ENCODE results near the gene UBA52. TPM values are rescaled to one million over a fixed set of nuclear protein-coding genes. Genes with fewer than 3 reads are reported as not detected.

The UBA52 gene
- total and polyA plus RNA-seq, 10 of the 15 experiments (the other 5 are each of a cell fraction or from before 2014, with no cell fraction given), result 1,131 to 2,392 (median 1,645) TPM

GRCh38 chr19:18558604-18559003 is 13.1 kb upstream of the UBA52 start:
- Histone ChIP-seq H3K4me3 (peak overlapping the region; percentile 95), H3K27ac (ENCODE audit: control insufficient read depth, insufficient read depth) (peak overlapping the region; percentile 60), H3K9ac (ENCODE audit: control insufficient read depth, insufficient read depth, low read length) (peak overlapping the region; percentile 89), H3K79me2 (ENCODE audit: control insufficient read depth, insufficient read depth, low read length) (peaks cover 32% of the 10 kb centered on the region), H3K4me2 (ENCODE audit: control insufficient read depth, insufficient read depth) (peak overlapping the region; percentile 82), H3K9me3 (replicated peaks; ENCODE audit: control insufficient read depth, insufficient read depth, low read length) (no peaks in the 10 kb centered on the region), H3K4me1 (ENCODE audit: control insufficient read depth, insufficient read depth, low read length) (no peaks in the 10 kb centered on the region), H3K36me3 (ENCODE audit: control insufficient read depth in 2 of 2, insufficient read depth in 2 of 2, low read length in 1 of 2) (peaks cover 6 to 9% of the 10 kb centered on the region in 2 experiments; a peak in 3 of 4 replicates), H3K27me3 (replicated peaks in 1 of 2; ENCODE audit: control insufficient read depth in 2 of 2, insufficient read depth in 2 of 2, low read length in 1 of 2) (no peaks in the 10 kb centered on the region), H2AFZ (ENCODE audit: control insufficient read depth, low read depth, low read length) (no peak overlapping the region), H4K20me1 (ENCODE audit: control insufficient read depth, insufficient read depth) (no peaks in the 10 kb centered on the region)
- DNase-seq (ENCODE audit: low read depth, low spot score) (no peak), ATAC-seq (peak; percentile 5; the same call in 2 of the 3 replicates), FAIRE-seq (no peak)
- 2% methylated on average over 3 of the region's 3 CpGs for WGBS (ENCODE audit: insufficient coverage, insufficient replicate concordance, low lambda C conversion rate, missing lambda C conversion rate)
- TF ChIP-seq SREBF1 (IDR thresholded peaks at IDR 0.05; ENCODE audit: low read length), result no peak
- TF ChIP-seq POLR2A (IDR thresholded peaks at IDR 0.05; ENCODE audit: low read depth, low read length), result peak; percentile 42
- TF ChIP-seq ZNF384 (IDR thresholded peaks at IDR 0.05; ENCODE audit: borderline replicate concordance, low read depth, low read length), result peak; percentile 41; the same call in 1 of the 2 replicates
- no TSS peak for BruUV-seq (replicated peaks)
- intact Hi-C loops (cut with micrococcal nuclease; ENCODE audit: unreplicated experiment), result no loop called here
- POLR2A ChIA-PET, result interaction anchor here (0.7 to 7.5 kb wide), 11 partner anchors 13 to 361 kb away, joined by 3 to 79 read pairs (median 7); partner anchors contain the start of genes DDX49, ELL, FKBP8 and REX1BD
- in situ Hi-C loops (cut with MboI), result no loop called here
- SMC1A ChIA-PET (ENCODE audit: uncharacterized antibody, unreplicated experiment), result interaction anchor here (0.8 to 4.8 kb wide), 10 partner anchors 8 to 80 kb away, joined by 3 to 29 read pairs (median 4); partner anchors contain the start of genes ELL, FKBP8, REX1BD and UBA52
- RAD21 ChIA-PET (ENCODE audit: unreplicated experiment), result interaction anchor here (1.0 to 7.1 kb wide), 9 partner anchors 13 to 361 kb away, joined by 3 to 39 read pairs (median 8); partner anchors contain the start of genes COPE, DDX49, ELL and FKBP8
- CTCF ChIA-PET, result interaction anchor here (0.7 to 5.6 kb wide), 11 partner anchors 12 to 289 kb away, joined by 3 to 35 read pairs (median 5); partner anchors contain the start of genes ELL, FKBP8, REX1BD and UBA52

DNA sequence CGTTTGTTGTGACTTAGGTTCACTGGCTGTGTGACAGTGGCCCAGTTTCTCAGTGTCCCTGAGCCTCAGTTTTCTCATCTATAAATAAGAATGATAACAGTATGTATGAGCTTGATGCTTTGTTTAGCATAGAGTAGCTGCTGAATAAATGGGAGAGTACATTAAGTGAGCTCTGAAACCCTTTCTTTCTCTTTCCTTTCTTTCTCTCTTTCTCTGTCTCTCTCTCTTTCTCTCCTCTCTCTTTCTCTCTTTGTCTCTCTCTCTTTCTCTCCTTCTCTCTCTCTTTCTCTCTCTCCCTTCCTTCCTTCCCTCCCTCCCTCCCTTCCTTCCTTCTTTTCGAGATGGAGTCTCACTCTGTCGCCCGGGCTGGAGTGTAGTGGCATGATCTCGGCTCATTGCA is 12.0 kb upstream of the UBA52 start:
- peak overlapping the region; percentile 82 for H3K4me2 ChIP-seq (ENCODE audit: control insufficient read depth, insufficient read depth)
- in situ Hi-C loops (cut with MboI), result no loop called here

More for the DNA sequence above, 12.0 kb upstream of the UBA52 start:
- whole genome bisulfite sequencing (ENCODE audit: insufficient coverage, insufficient replicate concordance, low lambda C conversion rate, missing lambda C conversion rate), result 19% methylated on average over 2 of the region's 5 CpGs
- Histone ChIP-seq H2AFZ (ENCODE audit: control insufficient read depth, low read depth, low read length) (no peak overlapping the region), H4K20me1 (ENCODE audit: control insufficient read depth, insufficient read depth) (no peaks in the 10 kb centered on the region), H3K4me1 (ENCODE audit: control insufficient read depth, insufficient read depth, low read length) (no peaks in the 10 kb centered on the region), H3K9me3 (replicated peaks; ENCODE audit: control insufficient read depth, insufficient read depth, low read length) (no peaks in the 10 kb centered on the region), H3K4me3 (peak overlapping the region; percentile 95; the same call in 1 of the 2 replicates), H3K27ac (ENCODE audit: control insufficient read depth, insufficient read depth) (no peak overlapping the region), H3K36me3 (ENCODE audit: control insufficient read depth in 2 of 2, insufficient read depth in 2 of 2, low read length in 1 of 2) (peaks cover 8 to 10% of the 10 kb centered on the region in 2 experiments; a peak in 3 of 4 replicates), H3K79me2 (ENCODE audit: control insufficient read depth, insufficient read depth, low read length) (peaks cover 32% of the 10 kb centered on the region), H3K27me3 (replicated peaks in 1 of 2; ENCODE audit: control insufficient read depth in 2 of 2, insufficient read depth in 2 of 2, low read length in 1 of 2) (no peaks in the 10 kb centered on the region), H3K9ac (ENCODE audit: control insufficient read depth, insufficient read depth, low read length) (peak overlapping the region; percentile 89; the same call in 1 of the 2 replicates)
- DNase-seq (ENCODE audit: low read depth, low spot score) (no peak), ATAC-seq (no peak), FAIRE-seq (peak; percentile 23)
- ChIA-PET CTCF (interaction anchor here (3.8 to 5.6 kb wide), 3 partner anchors 16 to 40 kb away, joined by 26 to 35 read pairs (median 33); partner anchors contain the start of genes ELL, FKBP8 and REX1BD), SMC1A (ENCODE audit: uncharacterized antibody, unreplicated experiment) (interaction anchor here (0.7 to 4.8 kb wide), 5 partner anchors 12 to 123 kb away, joined by 3 to 29 read pairs (median 19); partner anchors contain the start of genes ELL, FKBP8 and UBA52), POLR2A (interaction anchor here (0.6 to 7.5 kb wide), 7 partner anchors 10 to 41 kb away, joined by 3 to 79 read pairs (median 40); partner anchors contain the start of genes ELL, FKBP8, REX1BD and UBA52), RAD21 (ENCODE audit: unreplicated experiment) (interaction anchor here (0.9 to 7.1 kb wide), 4 partner anchors 12 to 115 kb away, joined by 3 to 39 read pairs (median 27); partner anchors contain the start of genes FKBP8, REX1BD and UBA52)
- TF ChIP-seq POLR2A (IDR thresholded peaks at IDR 0.05; ENCODE audit: low read depth, low read length), result no peak
- intact Hi-C loops (cut with micrococcal nuclease; ENCODE audit: unreplicated experiment), result no loop called here
- no TSS peak for BruUV-seq (replicated peaks)
